AG10803 (cell line): ENCODE measurements around the gene RPL5.

Experiments
- DNase-seq: peaks from one replicate; pipeline ENCODE4 v3.0.0; 2010; ENCODE audit warnings: low read depth
- H3K4me3 ChIP-seq: 2 replicates; pipeline ENCODE4 v1.5.1; 2011; ENCODE audit warnings: mild to moderate bottlenecking, low read length, control low read depth
- TF ChIP-seq, protein P1 (sequence below): conservative IDR thresholded peaks from 2 replicates; pipeline ENCODE4 v1.5.1; 2011; ENCODE audit warnings: mild to moderate bottlenecking, low read length, control low read depth, inconsistent platforms

The RPL5 gene

DNA sequence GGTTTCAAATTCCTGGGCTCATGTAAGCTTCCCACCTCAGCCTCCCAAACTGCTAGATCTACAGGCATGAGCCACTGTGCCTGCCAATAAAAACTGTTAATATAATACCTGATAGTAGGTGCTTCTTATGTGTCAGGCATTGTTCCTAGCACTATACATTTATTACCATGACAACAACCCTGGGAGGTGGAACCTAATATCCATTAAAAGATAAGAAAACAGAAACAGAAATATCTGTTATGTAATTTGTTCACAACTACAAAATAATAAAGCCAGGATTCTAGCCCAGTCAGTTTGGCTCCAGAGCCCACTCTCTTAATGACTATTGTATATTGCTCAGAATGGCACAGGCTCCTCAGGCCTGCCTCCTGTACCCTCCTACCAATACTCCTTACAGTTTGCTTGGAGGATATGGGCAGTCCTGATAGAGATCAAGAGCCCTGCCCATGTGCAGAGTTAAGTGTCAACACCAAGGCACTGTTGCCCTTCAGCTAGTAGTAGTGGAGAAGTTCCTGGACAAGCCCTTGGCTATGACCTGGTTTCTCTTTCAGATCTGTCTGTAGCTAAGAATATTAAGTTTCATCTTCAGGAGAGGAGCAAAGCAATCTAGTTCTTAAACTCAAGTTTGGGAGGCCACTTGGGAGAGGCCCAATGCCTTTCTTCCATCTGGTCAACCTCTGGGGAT lies 22.4 kb downstream of the RPL5 start:
- H3K4me3 ChIP-seq, result no peak overlapping the region
- DNase-seq, result no peak
- TF ChIP-seq, protein P1, sequence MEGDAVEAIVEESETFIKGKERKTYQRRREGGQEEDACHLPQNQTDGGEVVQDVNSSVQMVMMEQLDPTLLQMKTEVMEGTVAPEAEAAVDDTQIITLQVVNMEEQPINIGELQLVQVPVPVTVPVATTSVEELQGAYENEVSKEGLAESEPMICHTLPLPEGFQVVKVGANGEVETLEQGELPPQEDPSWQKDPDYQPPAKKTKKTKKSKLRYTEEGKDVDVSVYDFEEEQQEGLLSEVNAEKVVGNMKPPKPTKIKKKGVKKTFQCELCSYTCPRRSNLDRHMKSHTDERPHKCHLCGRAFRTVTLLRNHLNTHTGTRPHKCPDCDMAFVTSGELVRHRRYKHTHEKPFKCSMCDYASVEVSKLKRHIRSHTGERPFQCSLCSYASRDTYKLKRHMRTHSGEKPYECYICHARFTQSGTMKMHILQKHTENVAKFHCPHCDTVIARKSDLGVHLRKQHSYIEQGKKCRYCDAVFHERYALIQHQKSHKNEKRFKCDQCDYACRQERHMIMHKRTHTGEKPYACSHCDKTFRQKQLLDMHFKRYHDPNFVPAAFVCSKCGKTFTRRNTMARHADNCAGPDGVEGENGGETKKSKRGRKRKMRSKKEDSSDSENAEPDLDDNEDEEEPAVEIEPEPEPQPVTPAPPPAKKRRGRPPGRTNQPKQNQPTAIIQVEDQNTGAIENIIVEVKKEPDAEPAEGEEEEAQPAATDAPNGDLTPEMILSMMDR, result no peak

DNA sequence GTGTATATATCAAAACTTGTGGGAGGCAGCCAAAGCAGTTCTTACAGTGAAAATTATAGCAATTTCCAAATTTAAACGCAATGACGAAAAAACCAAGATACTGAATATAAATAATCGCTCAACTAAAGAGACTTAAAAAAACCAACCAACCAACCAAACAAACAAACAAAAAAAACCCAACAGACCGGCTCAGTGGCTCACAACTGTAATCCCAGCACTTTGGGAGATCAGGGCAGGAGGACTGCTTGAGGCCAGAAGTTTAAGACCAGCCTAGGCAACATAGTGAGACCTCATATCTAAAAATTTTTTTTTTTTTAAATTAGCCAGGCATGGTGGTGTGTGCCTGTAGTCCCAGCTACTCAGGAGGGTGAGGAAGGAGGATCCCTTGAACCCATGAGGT lies 23.4 kb downstream of the RPL5 start:
- TF ChIP-seq, protein P1, result no peak
- no peak for DNase-seq
- no peak overlapping the region for H3K4me3 ChIP-seq

DNA sequence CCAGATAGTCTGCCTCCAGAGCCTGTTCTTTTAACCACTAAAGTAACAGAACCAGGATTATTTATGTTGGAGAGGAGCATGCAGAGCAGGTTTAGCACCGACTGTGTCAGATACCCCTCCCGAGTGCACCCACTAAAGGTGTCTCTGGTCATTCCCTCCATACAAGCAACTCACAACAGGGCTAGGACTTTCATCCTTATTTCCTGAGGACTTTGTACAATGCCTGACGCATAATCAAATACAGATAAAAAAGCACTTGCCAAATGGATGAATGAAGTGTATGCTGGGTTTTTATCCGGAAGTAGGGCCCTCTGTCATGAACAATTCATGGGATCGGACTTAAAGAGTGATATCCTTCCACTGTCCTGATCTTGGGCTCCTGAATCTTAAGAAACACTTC lies 26.0 kb downstream of the RPL5 start:
- TF ChIP-seq, protein P1, result no peak
- no peak overlapping the region for H3K4me3 ChIP-seq
- no peak for DNase-seq

DNA sequence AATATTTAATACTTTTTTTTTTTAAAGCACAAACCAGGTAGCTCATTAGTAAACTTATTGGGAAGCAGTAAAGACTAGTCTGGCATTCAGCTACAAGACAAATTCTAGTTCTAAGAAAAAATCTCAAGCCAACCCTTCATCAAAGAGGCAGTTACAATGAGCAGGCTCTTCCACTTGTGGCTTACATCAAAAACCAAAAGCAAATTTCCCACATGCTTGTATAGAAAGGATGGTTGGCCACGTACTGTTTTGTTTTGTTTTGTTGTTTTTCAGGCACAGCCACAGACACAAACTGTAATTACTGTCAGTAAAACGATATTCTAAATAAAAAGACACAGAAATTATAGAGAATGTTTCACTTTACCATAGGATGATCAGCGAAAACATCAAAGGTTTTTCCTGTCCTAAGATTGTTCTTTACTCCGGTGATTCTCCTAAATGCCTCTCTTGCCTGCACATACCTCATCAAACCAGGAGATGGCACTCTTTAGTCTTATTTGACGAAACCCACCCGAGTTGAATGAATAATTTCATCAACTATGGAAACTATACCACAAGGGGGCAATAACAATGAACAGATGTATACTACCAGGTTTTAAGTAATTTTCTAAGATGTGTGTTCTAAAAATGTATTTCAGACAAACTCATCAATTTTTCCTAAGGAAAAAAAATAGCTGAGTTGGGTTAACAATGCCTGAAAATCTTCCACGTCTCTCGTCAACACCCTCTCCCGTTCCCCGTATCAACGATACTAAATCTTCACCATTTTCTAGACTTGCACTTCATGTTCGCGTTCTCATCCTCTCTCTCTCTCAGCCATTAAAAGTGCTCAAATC lies 26.9 kb downstream of the RPL5 start:
- peak; percentile 82 for DNase-seq
- TF ChIP-seq, protein P1, result peak; percentile 99
- no peak overlapping the region for H3K4me3 ChIP-seq

DNA sequence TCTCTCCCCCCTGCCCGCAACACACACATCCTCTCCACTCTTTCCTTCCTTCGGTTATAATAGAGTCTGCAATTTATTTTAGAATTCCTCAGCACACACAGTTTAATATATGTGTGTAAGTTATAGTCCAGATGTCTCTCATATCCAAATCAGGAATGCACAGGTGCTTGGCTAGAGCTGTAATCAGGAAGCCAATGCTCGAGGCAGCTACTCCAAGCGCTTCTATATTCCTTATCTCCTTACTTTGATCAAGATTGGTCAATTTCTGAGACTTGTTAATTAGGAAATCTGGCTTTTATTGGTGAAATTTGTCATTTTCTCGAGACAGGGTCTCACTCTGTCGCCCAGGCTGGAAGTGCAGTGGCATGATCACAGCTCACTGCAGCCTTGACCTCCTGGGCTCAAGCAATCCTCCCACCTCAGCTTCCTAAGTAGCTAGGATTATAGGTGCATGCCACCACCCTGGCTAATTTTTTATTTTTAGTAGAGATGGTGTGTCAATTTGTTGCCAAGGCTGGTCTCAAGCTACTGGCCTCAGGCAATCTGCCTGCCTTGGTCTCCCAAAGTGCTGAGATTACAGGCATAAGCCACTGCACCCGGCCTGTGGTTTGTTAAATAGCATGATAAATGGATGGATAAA lies 27.7 kb downstream of the RPL5 start:
- TF ChIP-seq, protein P1, result no peak
- DNase-seq, result no peak
- no peak overlapping the region for H3K4me3 ChIP-seq

DNA sequence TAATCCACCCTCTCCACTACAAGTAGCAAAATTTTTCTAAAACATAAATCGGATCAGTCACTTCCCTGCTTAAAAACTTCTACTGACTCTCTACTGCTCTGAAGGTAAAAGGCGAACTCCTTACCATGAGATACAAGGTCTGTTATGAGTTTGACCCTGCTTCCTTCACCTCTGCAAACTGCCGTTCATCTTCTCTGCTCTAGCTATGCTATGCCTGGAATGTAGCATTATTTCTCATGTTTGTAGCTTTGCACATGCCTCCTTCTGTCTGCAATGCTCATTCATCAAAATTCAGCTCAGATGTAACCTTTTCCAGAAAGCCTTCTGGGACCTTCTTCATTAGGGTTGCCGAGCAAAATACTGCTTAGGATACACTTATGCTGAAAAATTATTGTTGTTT lies 30.8 kb downstream of the RPL5 start:
- H3K4me3 ChIP-seq, result no peak overlapping the region
- TF ChIP-seq, protein P1, result no peak
- peak; percentile 11 for DNase-seq

DNA sequence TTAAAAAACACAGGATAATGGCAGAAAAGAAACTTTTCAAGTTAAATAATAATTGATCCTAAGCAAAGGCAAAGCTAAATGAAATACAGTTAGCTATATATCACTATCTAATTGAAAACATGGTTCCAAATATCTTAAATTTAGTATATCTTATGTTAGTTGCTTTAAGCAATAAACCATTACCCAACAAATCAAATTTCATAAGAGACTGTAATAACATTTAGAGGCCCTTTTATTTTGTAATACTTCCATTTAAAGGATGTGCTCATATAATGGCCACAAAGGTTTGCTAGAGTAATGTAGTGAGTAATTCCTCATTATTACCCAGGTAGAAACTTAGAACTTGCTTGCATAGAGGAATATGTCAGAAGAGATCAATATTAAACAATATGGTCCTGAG lies 32.3 kb downstream of the RPL5 start:
- no peak overlapping the region for H3K4me3 ChIP-seq
- DNase-seq, result no peak
- TF ChIP-seq, protein P1, result no peak
